Ishikawa (cell line): ENCODE data around the gene RAB6B.

ENCODE experiments used
- CEBPB ChIP-seq: IDR thresholded peaks from 2 replicates; pipeline ENCODE4 v1.6.1; 2012
- CREB1 ChIP-seq: IDR thresholded peaks from 2 replicates; pipeline ENCODE4 v1.6.1; 2012; ENCODE audit warnings: low read depth
- EGR1 ChIP-seq: IDR thresholded peaks from 2 replicates; pipeline ENCODE4 v1.6.1; 2012
- EP300 ChIP-seq: IDR thresholded peaks from 2 replicates; pipeline ENCODE4 v1.6.1; 2012; ENCODE audit warnings: borderline replicate concordance
- FOXM1 ChIP-seq: IDR thresholded peaks from 2 replicates; pipeline ENCODE4 v1.6.1; 2012; ENCODE audit warnings: low read depth, borderline replicate concordance
- NFIC ChIP-seq: IDR thresholded peaks from 2 replicates; pipeline ENCODE4 v1.6.1; 2012
- RAD21 ChIP-seq: IDR thresholded peaks from 2 replicates; pipeline ENCODE4 v1.6.1; 2012; ENCODE audit warnings: low read depth
- TAF1 ChIP-seq: IDR thresholded peaks from 2 replicates; pipeline ENCODE4 v1.6.1; 2012; ENCODE audit warnings: low read depth, mild to moderate bottlenecking
- TCF12 ChIP-seq: IDR thresholded peaks from 2 replicates; pipeline ENCODE4 v1.6.1; 2012; ENCODE audit warnings: low read depth
- TEAD4 ChIP-seq: IDR thresholded peaks from 2 replicates; pipeline ENCODE4 v1.6.1; 2012
- YY1 ChIP-seq: IDR thresholded peaks from 2 replicates; pipeline ENCODE4 v1.6.1; 2012; ENCODE audit warnings: low read depth
- ZBTB7A ChIP-seq: IDR thresholded peaks from 2 replicates; pipeline ENCODE4 v1.6.1; 2012; ENCODE audit warnings: low read depth
- TF ChIP-seq, protein P1 (sequence below): IDR thresholded peaks from 2 replicates; pipeline ENCODE4 v1.6.1; 2012
- TF ChIP-seq, protein P2 (sequence below): IDR thresholded peaks from 2 replicates; pipeline ENCODE4 v1.6.1; 2012; ENCODE audit warnings: low read depth, mild to moderate bottlenecking
- TF ChIP-seq, protein P3 (sequence below): IDR thresholded peaks from 2 replicates; pipeline ENCODE4 v1.6.1; 2012

Gene RAB6B

DNA sequence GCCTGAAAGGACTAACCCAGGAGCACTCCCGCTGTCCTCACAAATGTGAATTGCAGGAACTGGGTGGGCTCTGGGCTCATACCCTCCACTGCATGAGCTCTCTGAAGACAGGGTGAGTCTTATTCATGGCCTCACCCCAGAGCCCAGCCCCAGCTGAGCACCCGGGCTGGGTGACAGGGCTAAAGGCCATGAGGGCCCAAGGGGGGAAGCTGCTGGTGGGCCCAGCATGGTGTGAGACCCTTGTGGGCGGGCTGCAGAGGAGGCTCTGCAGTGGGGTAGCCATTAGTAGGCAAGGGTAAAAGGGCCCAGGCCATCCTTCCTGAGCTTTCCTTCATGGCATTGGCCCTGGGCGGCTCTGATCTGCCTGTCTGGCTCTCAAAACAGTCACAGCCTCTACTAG lies 59.7 kb downstream of the RAB6B start:
- TF ChIP-seq TCF12 (no peak), EP300 (no peak), TEAD4 (no peak), CREB1 (no peak), ZBTB7A (no peak)

DNA sequence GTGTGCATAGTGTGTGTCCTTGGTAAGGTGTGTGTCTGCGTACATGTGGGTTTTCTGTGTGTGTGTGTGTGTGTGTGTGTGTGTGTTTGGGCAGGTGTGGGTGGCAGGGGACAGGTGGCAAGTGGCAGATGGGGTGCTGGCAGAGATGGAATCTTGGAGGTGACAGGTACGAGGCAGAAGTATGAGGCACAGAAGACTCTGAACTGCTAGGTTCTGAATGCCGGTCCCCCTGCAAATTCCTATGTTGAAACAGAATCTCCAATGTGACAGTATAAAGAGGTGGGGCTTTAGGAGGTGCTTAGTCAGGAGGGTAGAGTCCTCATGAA lies 60.3 kb downstream of the RAB6B start:
- TF ChIP-seq YY1 (no peak), NFIC (no peak), TCF12 (no peak), RAD21 (no peak), ZBTB7A (no peak), CREB1 (no peak), EGR1 (no peak), TAF1 (no peak), CEBPB (no peak), TEAD4 (no peak), FOXM1 (no peak)
- TF ChIP-seq, protein P1, sequence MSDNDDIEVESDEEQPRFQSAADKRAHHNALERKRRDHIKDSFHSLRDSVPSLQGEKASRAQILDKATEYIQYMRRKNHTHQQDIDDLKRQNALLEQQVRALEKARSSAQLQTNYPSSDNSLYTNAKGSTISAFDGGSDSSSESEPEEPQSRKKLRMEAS: no peak
- TF ChIP-seq, protein P2, sequence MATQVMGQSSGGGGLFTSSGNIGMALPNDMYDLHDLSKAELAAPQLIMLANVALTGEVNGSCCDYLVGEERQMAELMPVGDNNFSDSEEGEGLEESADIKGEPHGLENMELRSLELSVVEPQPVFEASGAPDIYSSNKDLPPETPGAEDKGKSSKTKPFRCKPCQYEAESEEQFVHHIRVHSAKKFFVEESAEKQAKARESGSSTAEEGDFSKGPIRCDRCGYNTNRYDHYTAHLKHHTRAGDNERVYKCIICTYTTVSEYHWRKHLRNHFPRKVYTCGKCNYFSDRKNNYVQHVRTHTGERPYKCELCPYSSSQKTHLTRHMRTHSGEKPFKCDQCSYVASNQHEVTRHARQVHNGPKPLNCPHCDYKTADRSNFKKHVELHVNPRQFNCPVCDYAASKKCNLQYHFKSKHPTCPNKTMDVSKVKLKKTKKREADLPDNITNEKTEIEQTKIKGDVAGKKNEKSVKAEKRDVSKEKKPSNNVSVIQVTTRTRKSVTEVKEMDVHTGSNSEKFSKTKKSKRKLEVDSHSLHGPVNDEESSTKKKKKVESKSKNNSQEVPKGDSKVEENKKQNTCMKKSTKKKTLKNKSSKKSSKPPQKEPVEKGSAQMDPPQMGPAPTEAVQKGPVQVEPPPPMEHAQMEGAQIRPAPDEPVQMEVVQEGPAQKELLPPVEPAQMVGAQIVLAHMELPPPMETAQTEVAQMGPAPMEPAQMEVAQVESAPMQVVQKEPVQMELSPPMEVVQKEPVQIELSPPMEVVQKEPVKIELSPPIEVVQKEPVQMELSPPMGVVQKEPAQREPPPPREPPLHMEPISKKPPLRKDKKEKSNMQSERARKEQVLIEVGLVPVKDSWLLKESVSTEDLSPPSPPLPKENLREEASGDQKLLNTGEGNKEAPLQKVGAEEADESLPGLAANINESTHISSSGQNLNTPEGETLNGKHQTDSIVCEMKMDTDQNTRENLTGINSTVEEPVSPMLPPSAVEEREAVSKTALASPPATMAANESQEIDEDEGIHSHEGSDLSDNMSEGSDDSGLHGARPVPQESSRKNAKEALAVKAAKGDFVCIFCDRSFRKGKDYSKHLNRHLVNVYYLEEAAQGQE: no peak
- TF ChIP-seq, protein P3, sequence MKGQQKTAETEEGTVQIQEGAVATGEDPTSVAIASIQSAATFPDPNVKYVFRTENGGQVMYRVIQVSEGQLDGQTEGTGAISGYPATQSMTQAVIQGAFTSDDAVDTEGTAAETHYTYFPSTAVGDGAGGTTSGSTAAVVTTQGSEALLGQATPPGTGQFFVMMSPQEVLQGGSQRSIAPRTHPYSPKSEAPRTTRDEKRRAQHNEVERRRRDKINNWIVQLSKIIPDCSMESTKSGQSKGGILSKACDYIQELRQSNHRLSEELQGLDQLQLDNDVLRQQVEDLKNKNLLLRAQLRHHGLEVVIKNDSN: no peak

DNA sequence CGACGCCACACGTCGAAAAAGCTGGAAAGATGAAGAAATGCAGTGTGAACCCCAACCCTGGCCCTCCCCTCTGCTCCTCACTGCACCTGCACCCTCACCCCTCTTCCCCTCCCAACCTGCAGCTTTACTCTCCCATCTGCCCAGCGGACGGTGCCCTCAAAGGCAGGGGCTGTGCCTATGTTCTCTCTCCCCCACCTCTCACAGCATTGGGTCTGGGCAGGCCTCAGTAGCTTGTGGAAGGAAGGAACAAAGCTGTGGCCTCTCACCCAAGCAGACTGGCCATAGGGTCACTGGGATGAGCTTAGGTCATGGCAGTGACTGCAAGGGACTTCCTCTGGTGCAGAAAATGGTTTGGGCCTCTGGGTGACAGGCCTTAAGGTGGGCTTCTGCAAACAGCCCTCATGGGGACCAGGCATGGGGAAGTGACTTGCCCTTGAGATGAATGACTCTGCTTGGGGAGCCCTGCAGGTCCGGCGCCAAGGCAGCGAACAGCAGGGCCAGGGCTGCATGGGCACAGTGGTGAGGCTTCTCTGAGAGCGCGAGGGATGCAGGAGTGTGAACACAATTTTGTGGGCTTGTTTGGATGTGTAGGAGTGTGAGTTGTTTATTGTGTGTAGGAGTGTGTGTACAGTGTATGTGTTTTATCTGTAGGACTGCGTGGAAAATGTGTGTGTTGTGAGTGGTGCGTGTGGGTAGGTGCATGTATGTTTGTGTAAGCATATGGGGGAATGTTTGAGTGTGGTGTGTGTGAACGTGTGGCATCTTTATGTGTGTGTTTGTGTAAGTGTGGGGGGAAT lies 60.9 kb downstream of the RAB6B start:
- TF ChIP-seq NFIC: no peak
- no peak for TF ChIP-seq RAD21
- no peak for TF ChIP-seq CEBPB
- TF ChIP-seq YY1: no peak
- TF ChIP-seq FOXM1: no peak
- TF ChIP-seq, protein P1: no peak
- no peak for TF ChIP-seq TAF1
- TF ChIP-seq EP300: no peak
- TF ChIP-seq CREB1: no peak
- TF ChIP-seq, protein P2: no peak

DNA sequence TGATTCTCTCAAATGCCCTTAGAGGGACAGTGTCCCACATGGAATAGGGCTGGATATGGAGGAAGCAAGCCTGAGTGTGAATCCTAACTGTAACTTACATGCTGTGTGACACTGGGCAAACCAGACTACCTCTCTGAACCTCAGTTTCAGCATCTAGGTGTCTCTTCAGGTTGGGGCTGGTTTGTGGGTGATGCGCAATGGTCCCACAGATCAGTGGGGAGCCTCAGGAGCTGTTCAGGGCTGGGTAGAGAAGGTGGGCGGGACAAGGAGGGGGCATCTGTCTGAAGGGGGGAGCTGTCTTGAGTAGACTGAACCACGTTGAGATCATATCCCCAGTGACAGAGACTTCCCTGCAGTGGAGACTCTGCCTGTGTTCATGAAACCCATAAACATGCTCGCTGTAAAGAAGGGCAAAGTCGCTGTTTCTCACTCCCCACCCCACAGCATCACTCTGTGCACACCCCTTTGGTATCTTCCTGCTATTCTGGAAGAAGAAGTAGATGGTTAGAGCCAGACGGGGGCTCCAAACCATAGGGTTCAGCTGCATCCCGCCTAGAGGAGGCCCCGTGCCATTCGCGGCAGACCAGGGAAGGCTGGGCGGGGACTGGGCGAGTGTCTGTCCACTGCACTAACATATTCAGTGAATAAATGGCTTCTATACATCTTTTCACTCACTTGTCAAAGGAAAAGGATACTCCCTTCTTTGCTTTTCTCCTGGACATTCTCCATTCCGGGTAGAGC lies 61.6 kb downstream of the RAB6B start:
- TF ChIP-seq, protein P1: no peak
- TF ChIP-seq YY1 (no peak), EGR1 (no peak), TEAD4 (no peak), NFIC (no peak), ZBTB7A (no peak), FOXM1 (no peak), CEBPB (no peak)
- TF ChIP-seq, protein P3: no peak

DNA sequence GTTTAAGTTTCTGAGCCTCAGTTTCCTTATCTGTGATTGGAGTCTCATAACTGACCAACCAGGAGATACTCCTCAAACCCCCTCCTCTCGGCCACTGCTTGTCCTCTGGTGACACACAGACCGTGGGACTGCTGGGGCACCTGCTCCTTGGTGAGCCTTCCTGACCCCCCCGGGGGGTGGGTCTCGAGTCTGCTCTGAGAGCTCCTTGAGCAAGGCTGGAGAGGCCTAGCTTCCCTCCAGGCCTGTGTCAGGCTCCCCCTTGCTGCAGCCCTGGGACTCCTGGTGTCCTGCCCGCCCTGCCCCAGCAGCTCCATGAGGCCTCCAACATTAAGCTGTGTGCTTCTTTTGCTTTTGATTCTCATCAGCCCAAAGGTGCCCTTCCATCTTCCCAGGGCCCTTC lies 62.4 kb downstream of the RAB6B start:
- TF ChIP-seq, protein P3: no peak
- TF ChIP-seq NFIC (no peak), EP300 (no peak), TEAD4 (no peak), RAD21 (no peak), ZBTB7A (no peak), CEBPB (no peak), YY1 (no peak), CREB1 (no peak), TAF1 (no peak), EGR1 (no peak), FOXM1 (no peak), TCF12 (no peak)
- TF ChIP-seq, protein P1: no peak
- TF ChIP-seq, protein P2: no peak
